GM10266 (cell line): ENCODE results near the gene RGS3.
"Not testable (repeated sequence)": the region's sequence is repeated elsewhere in the genome, so short reads cannot be mapped to it uniquely, and the experiment has no call there.

Source experiments
- DNase-seq: peaks from one replicate; pipeline ENCODE4 v3.0.0; 2012; ENCODE audit errors: extremely low spot score
- CTCF ChIP-seq: IDR thresholded peaks from 2 replicates; pipeline ENCODE4 v1.5.1; 2012; ENCODE audit warnings: mild to moderate bottlenecking, low read depth; ENCODE audit not compliant: control insufficient read depth, insufficient read depth; ENCODE audit errors: missing control alignments

The RGS3 gene

GRCh38 chr9:113543982-113544303 is 80.4 kb downstream of the RGS3 start:
- TF ChIP-seq CTCF, result no peak
- no peak for DNase-seq

GRCh38 chr9:113545068-113545467 is 81.5 kb downstream of the RGS3 start:
- TF ChIP-seq CTCF, result no peak
- DNase-seq, result no peak

GRCh38 chr9:113546566-113546965 is 83.0 kb downstream of the RGS3 start:
- no peak for TF ChIP-seq CTCF
- DNase-seq, result no peak

- no peak for DNase-seq
- TF ChIP-seq CTCF, result no peak
Measured at GRCh38 chr9:113547501-113547900, 84.0 kb downstream of the RGS3 start.

GRCh38 chr9:113548221-113549041 is 84.9 kb downstream of the RGS3 start:
- TF ChIP-seq CTCF, result no peak
- DNase-seq, result no peak

- DNase-seq, result not testable (repeated sequence)
Measured at GRCh38 chr9:113549892-113550291, 86.4 kb downstream of the RGS3 start.

- no peak for DNase-seq
- TF ChIP-seq CTCF, result no peak
Measured at GRCh38 chr9:113556877-113557593, 93.5 kb downstream of the RGS3 start.
